HepG2 (cell line): ENCODE results near the gene LTB4R2. TPM values are rescaled to one million over a fixed set of nuclear protein-coding genes. Genes with fewer than 3 reads are reported as not detected.

ENCODE experiments used
- ATAC-seq: fragments of 200-7000 bp; cut with Tn5 transposase; 3 replicates; pipeline ENCODE4 v1.9.1; 2020; ENCODE audit warnings: mild to moderate bottlenecking, moderate library complexity
- BruUV-seq: library from RNA; stranded (reverse); fragments of 400-500 nt; replicated peaks from 2 replicates; lab custom pipeline; 2021; lab: Mats Ljungman, UMichigan
- CTCF ChIA-PET: fragments of 300-600 bp; formaldehyde crosslinking; extraction: SDS; loops from one replicate; lab custom pipeline; 2021; ENCODE audit warnings: low total read pairs, inconsistent platforms, low intra/inter-chr PET ratio; lab: Yijun Ruan, JAX
- POLR2A ChIA-PET: fragments of 350-600 bp; sonication (Branson Sonifier 250); formaldehyde crosslinking; loops from one replicate; lab custom pipeline; 2020; ENCODE audit warnings: antibody characterized with exemption, inconsistent platforms; lab: Yijun Ruan, JAX
- DNase-seq: peaks from one replicate; pipeline ENCODE4 v3.0.0-alpha.2; 2015; ENCODE audit warnings: low spot score
- FAIRE-seq: peaks from 3 replicates; lab custom pipeline; 2011; peaks lifted over from hg19 to GRCh38; lab: Jason Lieb, UNC
- H2AFZ ChIP-seq: one replicate; pipeline ENCODE4 v1.6.1; 2011; ENCODE audit warnings: low read length, inconsistent platforms
- H3K27ac ChIP-seq: fragments of 300-600 bp; 3 replicates; pipeline ENCODE4 v1.8.0; 2011; ENCODE audit warnings: mixed run types, mild to moderate bottlenecking, mixed read lengths, low read length, inconsistent platforms; ENCODE audit not compliant: insufficient read depth; ENCODE audit errors: extremely low read length
- H3K27me3 ChIP-seq, 2 experiments: fragments of 200-600 bp in 1 of 2; 2 replicates in 1 of 2; 3 replicates in 1 of 2; pipeline versions ENCODE4 v1.6.0 to v1.8.0; 2011; ENCODE audit warnings: low read length in 2 of 2, mild to moderate bottlenecking in 2 of 2, moderate library complexity in 2 of 2, inconsistent platforms in 1 of 2; ENCODE audit not compliant: insufficient read depth in 2 of 2, control insufficient read depth in 1 of 2
- H3K36me3 ChIP-seq, 2 experiments: fragments of 200-600 bp in 1 of 2; replicated peaks in 1 of 2; 2 replicates in 1 of 2; 3 replicates in 1 of 2; pipeline versions ENCODE4 v1.5.1 to v1.8.0; 2011; ENCODE audit warnings: low read length in 2 of 2, inconsistent platforms in 1 of 2; ENCODE audit not compliant: insufficient read depth in 2 of 2, control insufficient read depth in 1 of 2
- H3K4me1 ChIP-seq: 2 replicates; pipeline ENCODE4 v1.5.1; 2012; ENCODE audit warnings: low read length, inconsistent platforms; ENCODE audit not compliant: insufficient read depth
- H3K4me2 ChIP-seq: 2 replicates; pipeline ENCODE4 v1.6.0; 2011; ENCODE audit warnings: low read depth, low read length, inconsistent platforms
- H3K4me3 ChIP-seq, 3 experiments: fragments of 200-600 bp in 1 of 3; sonication (generic), shearing (Covaris generic) in 1 of 3; replicated peaks in 1 of 3; 2 replicates each; pipeline ENCODE4 v1.5.1; 2011 to 2016; ENCODE audit warnings: low read length in 3 of 3, inconsistent platforms in 2 of 3, low read depth in 2 of 3, mild to moderate bottlenecking in 2 of 3, control low read depth in 1 of 3, mixed read lengths in 1 of 3; ENCODE audit not compliant: insufficient read depth in 1 of 3
- H3K79me2 ChIP-seq: one replicate; pipeline ENCODE4 v1.6.1; 2011; ENCODE audit warnings: low read length, inconsistent platforms; ENCODE audit not compliant: insufficient read depth
- H3K9ac ChIP-seq: 2 replicates; pipeline ENCODE4 v1.6.0; 2011; ENCODE audit warnings: mild to moderate bottlenecking, low read depth, low read length, inconsistent platforms; ENCODE audit not compliant: insufficient read depth
- H3K9me3 ChIP-seq: 2 replicates; pipeline ENCODE4 v1.5.1; 2012; ENCODE audit warnings: mild to moderate bottlenecking, low read length
- H4K20me1 ChIP-seq: 2 replicates; pipeline ENCODE4 v1.6.0; 2011; ENCODE audit warnings: inconsistent platforms, mild to moderate bottlenecking, low read length, moderate library complexity; ENCODE audit not compliant: insufficient read depth
- ATF1 ChIP-seq: IDR thresholded peaks from 2 replicates; pipeline ENCODE4 v1.6.1; 2016; ENCODE audit warnings: mild to moderate bottlenecking, control low read depth
- FOXO1 ChIP-seq: sonication (generic); formaldehyde crosslinking; IDR thresholded peaks from 2 replicates; pipeline ENCODE4 v1.4.0; 2020; ENCODE audit warnings: missing genetic modification reagents
- NFE2L1 ChIP-seq: sonication (generic); formaldehyde crosslinking; IDR thresholded peaks from 2 replicates; pipeline ENCODE4 v1.4.0; 2020; ENCODE audit warnings: missing genetic modification reagents, mild to moderate bottlenecking, borderline replicate concordance
- TBL1XR1 ChIP-seq: fragments of 150-350 bp; IDR thresholded peaks from 2 replicates; pipeline ENCODE4 v1.6.1; 2014; ENCODE audit warnings: borderline replicate concordance, low read length; ENCODE audit not compliant: partially characterized antibody
- ZFP36L1 ChIP-seq: sonication (generic); formaldehyde crosslinking; IDR thresholded peaks from 2 replicates; pipeline ENCODE4 v1.8.0; 2022; ENCODE audit warnings: mild to moderate bottlenecking, missing genetic modification reagents, moderate library complexity
- ZNF251 ChIP-seq: sonication (generic); formaldehyde crosslinking; IDR thresholded peaks from 2 replicates; pipeline ENCODE4 v1.9.0; 2021; ENCODE audit warnings: mild to moderate bottlenecking, missing genetic modification reagents
- WGBS: methylation state at CpG from one replicate; pipeline ENCODE4 v1.1.6; 2017; ENCODE audit warnings: low lambda C conversion rate; 5-methylcytosine and 5-hydroxymethylcytosine counted together
- in situ Hi-C: cut with HindIII; loops from 2 replicates; pipeline ENCODE4 v1.10.0; 2017; ENCODE audit warnings: low pct_unique_long_range_greater_than_20kb; ENCODE audit not compliant: extremely low pct_ligation_motif_present
- intact Hi-C: fragments of 100-400 bp; cut with micrococcal nuclease; formaldehyde crosslinking; loops from one replicate; pipeline ENCODE4 v1.10.0; 2022; ENCODE audit not compliant: unreplicated experiment
- polyA plus RNA-seq, 8 experiments: library from polyadenylated mRNA; depleted of rRNA in 3 of 8; stranded (reverse) in 7 of 8; unstranded in 1 of 8; fragments of >200 nt; fragmentation: Illumina TruSeq in 4 of 8; extraction: Trizol in 4 of 8; gene quantifications; 2 replicates each; pipeline versions ENCODE4 v1.2.1 to v1.2.3, GENCODE V29; 2011 to 2016; ENCODE audit warnings: low read depth in 4 of 8, missing spikeins in 1 of 8, mixed read lengths in 1 of 8; ENCODE audit not compliant: insufficient read depth in 1 of 8
- total RNA-seq, 5 experiments: library from RNA; depleted of rRNA; stranded (reverse); fragments of >200 nt; fragmentation: Illumina TruSeq; extraction: Trizol; gene quantifications; 2 replicates each; pipeline ENCODE4 v1.2.3, GENCODE V29; 2016; ENCODE audit warnings: low read depth in 1 of 5
- TF ChIP-seq, protein P1 (sequence below): sonication (generic); formaldehyde crosslinking; IDR thresholded peaks from 2 replicates; pipeline ENCODE4 v1.5.1; 2020; ENCODE audit warnings: mild to moderate bottlenecking, missing genetic modification reagents, moderate library complexity

LTB4R2 gene
- total and polyA plus RNA-seq, 2 of the 13 experiments (the other 11 are each of a cell fraction or from before 2014, with no cell fraction given): 3.9 to 6.9 TPM

DNA sequence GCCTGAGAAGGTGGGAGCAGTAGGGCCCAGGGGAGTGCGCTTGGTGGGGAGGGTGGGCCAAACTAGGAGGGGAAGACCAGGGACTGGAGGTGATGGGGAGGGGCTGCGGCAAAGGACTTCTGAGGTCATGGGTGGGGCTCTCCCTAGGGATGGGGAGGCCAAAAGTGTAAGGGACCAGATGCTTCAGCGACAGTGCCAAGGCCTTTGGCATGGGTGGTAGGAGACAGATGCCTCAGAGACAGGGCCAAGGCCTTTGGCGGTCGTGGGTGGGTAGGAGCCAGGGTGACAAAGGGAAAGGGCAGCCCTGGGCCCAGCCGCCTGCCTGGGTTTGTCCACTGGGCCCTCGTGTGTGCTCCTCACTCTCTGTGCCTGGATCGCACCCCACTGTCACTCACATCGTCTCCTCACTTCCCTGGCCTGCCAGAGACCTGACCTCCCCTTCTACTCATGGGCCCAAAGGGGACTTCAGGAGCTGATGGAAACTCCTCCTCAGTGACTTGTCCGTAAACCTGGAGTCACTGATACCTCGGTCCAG, 25.4 kb upstream of the LTB4R2 start:
- peaks cover 2 to 4% of the 10 kb centered on the region in 2 experiments; a peak in 4 of 5 replicates for H3K36me3 ChIP-seq
- no peak overlapping the region for H3K9ac ChIP-seq
- no TSS peak for BruUV-seq
- ATAC-seq (peak; percentile 3; the same call in 1 of the 3 replicates), DNase-seq (no peak), FAIRE-seq (no peak)
- TF ChIP-seq ZNF251 (CRISPR knock-in tag) (0 out of 2 replicates have a peak, but pooled peaks have one; percentile 60), FOXO1 (no peak), ATF1 (CRISPR knock-in tag) (no peak), NFE2L1 (CRISPR knock-in tag) (0 out of 2 replicates have a peak, but pooled peaks have one; percentile 62), ZFP36L1 (CRISPR knock-in tag) (no peak), TBL1XR1 (no peak)
- TF ChIP-seq, protein P1, sequence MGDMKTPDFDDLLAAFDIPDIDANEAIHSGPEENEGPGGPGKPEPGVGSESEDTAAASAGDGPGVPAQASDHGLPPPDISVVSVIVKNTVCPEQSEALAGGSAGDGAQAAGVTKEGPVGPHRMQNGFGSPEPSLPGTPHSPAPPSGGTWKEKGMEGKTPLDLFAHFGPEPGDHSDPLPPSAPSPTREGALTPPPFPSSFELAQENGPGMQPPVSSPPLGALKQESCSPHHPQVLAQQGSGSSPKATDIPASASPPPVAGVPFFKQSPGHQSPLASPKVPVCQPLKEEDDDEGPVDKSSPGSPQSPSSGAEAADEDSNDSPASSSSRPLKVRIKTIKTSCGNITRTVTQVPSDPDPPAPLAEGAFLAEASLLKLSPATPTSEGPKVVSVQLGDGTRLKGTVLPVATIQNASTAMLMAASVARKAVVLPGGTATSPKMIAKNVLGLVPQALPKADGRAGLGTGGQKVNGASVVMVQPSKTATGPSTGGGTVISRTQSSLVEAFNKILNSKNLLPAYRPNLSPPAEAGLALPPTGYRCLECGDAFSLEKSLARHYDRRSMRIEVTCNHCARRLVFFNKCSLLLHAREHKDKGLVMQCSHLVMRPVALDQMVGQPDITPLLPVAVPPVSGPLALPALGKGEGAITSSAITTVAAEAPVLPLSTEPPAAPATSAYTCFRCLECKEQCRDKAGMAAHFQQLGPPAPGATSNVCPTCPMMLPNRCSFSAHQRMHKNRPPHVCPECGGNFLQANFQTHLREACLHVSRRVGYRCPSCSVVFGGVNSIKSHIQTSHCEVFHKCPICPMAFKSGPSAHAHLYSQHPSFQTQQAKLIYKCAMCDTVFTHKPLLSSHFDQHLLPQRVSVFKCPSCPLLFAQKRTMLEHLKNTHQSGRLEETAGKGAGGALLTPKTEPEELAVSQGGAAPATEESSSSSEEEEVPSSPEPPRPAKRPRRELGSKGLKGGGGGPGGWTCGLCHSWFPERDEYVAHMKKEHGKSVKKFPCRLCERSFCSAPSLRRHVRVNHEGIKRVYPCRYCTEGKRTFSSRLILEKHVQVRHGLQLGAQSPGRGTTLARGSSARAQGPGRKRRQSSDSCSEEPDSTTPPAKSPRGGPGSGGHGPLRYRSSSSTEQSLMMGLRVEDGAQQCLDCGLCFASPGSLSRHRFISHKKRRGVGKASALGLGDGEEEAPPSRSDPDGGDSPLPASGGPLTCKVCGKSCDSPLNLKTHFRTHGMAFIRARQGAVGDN (CRISPR knock-in tag): peak; percentile 9; the same call in 1 of the 2 replicates
- CTCF ChIA-PET: no interaction called here
- WGBS: 93% methylated on average over 11 of the region's 11 CpGs
- POLR2A ChIA-PET: interaction anchor here (1.1 to 2.4 kb wide), 3 partner anchors 13 to 42 kb away, joined by 4 to 23 read pairs (median 14); partner anchors contain the start of genes RABGGTA and TINF2
- no peak overlapping the region for H3K4me3 ChIP-seq
- H3K4me1 ChIP-seq: no peaks in the 10 kb centered on the region
- H3K4me2 ChIP-seq: no peak overlapping the region
- H2AFZ ChIP-seq: no peak overlapping the region
- H4K20me1 ChIP-seq: no peaks in the 10 kb centered on the region
- intact Hi-C loops: no loop called here
- no peaks in the 10 kb centered on the region for H3K27me3 ChIP-seq
- H3K9me3 ChIP-seq: no peaks in the 10 kb centered on the region
- in situ Hi-C loops: no loop called here
- H3K27ac ChIP-seq: no peak overlapping the region
- H3K79me2 ChIP-seq: no peaks in the 10 kb centered on the region
